Cardiac septum (tissue), 1 donor: ENCODE measurements around the gene CARD8. TPM values are rescaled to one million over a fixed set of nuclear protein-coding genes. Genes with fewer than 3 reads are reported as not detected.
"Not testable (repeated sequence)": the region's sequence is repeated elsewhere in the genome, so short reads cannot be mapped to it uniquely, and the experiment has no call there.

Experiments
- DNase-seq: peaks from one replicate; pipeline ENCODE4 v3.0.0-alpha.2; 2020; ENCODE audit warnings: low spot score
- intact Hi-C: fragments of 100-400 bp; cut with DNase I; formaldehyde crosslinking; loops from one replicate; pipeline ENCODE4 v1.14.0; 2022
- long read RNA-seq: library from polyadenylated mRNA; unstranded; transcript quantifications from one replicate; pipeline ENCODE4 v2.0.0, GENCODE V29; 2021
- total RNA-seq: library from RNA; stranded (reverse); fragmentation: NEBNext Ultra II Directional; extraction: Animal tissue kit (Norgen Biotek cat#: 25700); gene quantifications from one replicate; pipeline ENCODE4 v1.2.1, GENCODE V29; 2021
- donor health status: DM: no; HTN: no; CAD: no.

The CARD8 gene
- 26.1 TPM for total RNA-seq
- long read RNA-seq, partial matches to known transcripts: 3 of 10 reads
- long read RNA-seq, other reads (novel, unspliced or antisense): 7 of 10 reads

- intact Hi-C loops: loop anchor here (5.0 kb wide), 2 partner anchors 53 to 148 kb away; no protein-coding TSS in a partner anchor
Observed at GRCh38 chr19:48255376-48256303, at the start of gene CARD8. Gene CARD8, minus strand, starts transcription at chr19:48255912. Its CDS starts 14,892 bp downstream, at chr19:48241020.

GRCh38 chr19:48303866-48304265, 48.2 kb upstream of the CARD8 start:
- intact Hi-C loops: no loop called here
- DNase-seq: no peak

More at GRCh38 chr19:48255376-48256303, at the start of gene CARD8:
- peak; percentile 93 for DNase-seq

GRCh38 chr19:48303367-48303766, 47.7 kb upstream of the CARD8 start:
- no peak for DNase-seq
- intact Hi-C loops: no loop called here

GRCh38 chr19:48302600-48302959, 46.9 kb upstream of the CARD8 start:
- intact Hi-C loops: no loop called here
- no peak for DNase-seq

- DNase-seq: no peak
- intact Hi-C loops: no loop called here
Observed at GRCh38 chr19:48301886-48302599, 46.3 kb upstream of the CARD8 start.

GRCh38 chr19:48297975-48298374, 42.3 kb upstream of the CARD8 start:
- no peak for DNase-seq
- intact Hi-C loops: no loop called here

- DNase-seq: no peak
- intact Hi-C loops: no loop called here
Observed at GRCh38 chr19:48296963-48297734, 41.4 kb upstream of the CARD8 start.

- intact Hi-C loops: no loop called here
Observed at GRCh38 chr19:48295458-48295857, 39.7 kb upstream of the CARD8 start.

GRCh38 chr19:48292798-48293197, 37.1 kb upstream of the CARD8 start:
- intact Hi-C loops: no loop called here
- DNase-seq: no peak

More at GRCh38 chr19:48295458-48295857, 39.7 kb upstream of the CARD8 start:
- DNase-seq: no peak

GRCh38 chr19:48291489-48291815, 35.7 kb upstream of the CARD8 start:
- intact Hi-C loops: loop anchor here (1.0 kb wide), 1 partner anchor 22 kb away; no protein-coding TSS in a partner anchor
- DNase-seq: not testable (repeated sequence)

GRCh38 chr19:48290771-48291488, 35.2 kb upstream of the CARD8 start:
- DNase-seq: peak; percentile 91
- intact Hi-C loops: loop anchor here (1.0 kb wide), 1 partner anchor 22 kb away; no protein-coding TSS in a partner anchor

- intact Hi-C loops: no loop called here
- DNase-seq: no peak
Observed at GRCh38 chr19:48290401-48290770, 34.7 kb upstream of the CARD8 start.

- intact Hi-C loops: no loop called here
- no peak for DNase-seq
Observed at GRCh38 chr19:48287748-48288147, 32.0 kb upstream of the CARD8 start.

- intact Hi-C loops: no loop called here
Observed at GRCh38 chr19:48284896-48285295, 29.2 kb upstream of the CARD8 start.

GRCh38 chr19:48283908-48284307, 28.2 kb upstream of the CARD8 start:
- no peak for DNase-seq
- intact Hi-C loops: no loop called here

More at GRCh38 chr19:48284896-48285295, 29.2 kb upstream of the CARD8 start:
- DNase-seq: no peak

- DNase-seq: no peak
- intact Hi-C loops: no loop called here
Observed at GRCh38 chr19:48279747-48280146, 24.0 kb upstream of the CARD8 start.

- intact Hi-C loops: no loop called here
- no peak for DNase-seq
Observed at GRCh38 chr19:48274938-48275337, 19.2 kb upstream of the CARD8 start.

- intact Hi-C loops: no loop called here
- no peak for DNase-seq
Observed at GRCh38 chr19:48274173-48274572, 18.5 kb upstream of the CARD8 start.

GRCh38 chr19:48271531-48272151, 15.9 kb upstream of the CARD8 start:
- no peak for DNase-seq
- intact Hi-C loops: no loop called here
